RWPE1 (cell line): ENCODE results near the gene OR10P1.

ENCODE experiments used
- CTCF ChIA-PET: fragments of 350-600 bp; sonication (Branson Sonifier 250); formaldehyde crosslinking; extraction: SDS; loops from one replicate; lab custom pipeline; 2021; lab: Yijun Ruan, JAX
- POLR2A ChIA-PET: fragments of 400-600 bp; formaldehyde crosslinking; extraction: SDS; loops from one replicate; lab custom pipeline; 2020; ENCODE audit warnings: antibody characterized with exemption; ENCODE audit not compliant: low non-redundant PET; lab: Yijun Ruan, JAX
- DNase-seq: peaks from one replicate; pipeline ENCODE4 v3.0.0; 2012; ENCODE audit warnings: low spot score
- H3K27ac ChIP-seq: fragments of 450-650 bp; 2 replicates; pipeline ENCODE4 v1.5.1; 2017
- TF ChIP-seq, protein P1 (sequence below): fragments of 450-650 bp; conservative IDR thresholded peaks from 2 replicates; pipeline ENCODE4 v1.5.1; 2017; ENCODE audit warnings: low read depth, mild to moderate bottlenecking

Gene OR10P1

GRCh38 chr12:55686366-55687010 is 49.8 kb downstream of the OR10P1 start:
- ChIA-PET CTCF (interaction anchor here (0.6 kb wide), 2 partner anchors 12 to 34 kb away, joined by 3 read pairs; no protein-coding TSS in a partner anchor), POLR2A (no interaction called here)
- TF ChIP-seq, protein P1, sequence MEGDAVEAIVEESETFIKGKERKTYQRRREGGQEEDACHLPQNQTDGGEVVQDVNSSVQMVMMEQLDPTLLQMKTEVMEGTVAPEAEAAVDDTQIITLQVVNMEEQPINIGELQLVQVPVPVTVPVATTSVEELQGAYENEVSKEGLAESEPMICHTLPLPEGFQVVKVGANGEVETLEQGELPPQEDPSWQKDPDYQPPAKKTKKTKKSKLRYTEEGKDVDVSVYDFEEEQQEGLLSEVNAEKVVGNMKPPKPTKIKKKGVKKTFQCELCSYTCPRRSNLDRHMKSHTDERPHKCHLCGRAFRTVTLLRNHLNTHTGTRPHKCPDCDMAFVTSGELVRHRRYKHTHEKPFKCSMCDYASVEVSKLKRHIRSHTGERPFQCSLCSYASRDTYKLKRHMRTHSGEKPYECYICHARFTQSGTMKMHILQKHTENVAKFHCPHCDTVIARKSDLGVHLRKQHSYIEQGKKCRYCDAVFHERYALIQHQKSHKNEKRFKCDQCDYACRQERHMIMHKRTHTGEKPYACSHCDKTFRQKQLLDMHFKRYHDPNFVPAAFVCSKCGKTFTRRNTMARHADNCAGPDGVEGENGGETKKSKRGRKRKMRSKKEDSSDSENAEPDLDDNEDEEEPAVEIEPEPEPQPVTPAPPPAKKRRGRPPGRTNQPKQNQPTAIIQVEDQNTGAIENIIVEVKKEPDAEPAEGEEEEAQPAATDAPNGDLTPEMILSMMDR: no peak
- no peak for DNase-seq
- no peak overlapping the region for H3K27ac ChIP-seq
